NCI-H2029 (cell line): ENCODE measurements around the gene TSPAN3.
A peak's percentile ranks its signal among the peaks of the same experiment; 100 is the strongest.

Experiments
- DNase-seq: peaks from one replicate; lab custom pipeline; 2025; lab: John Stamatoyannopoulos, UW

Gene TSPAN3

GRCh38 chr15:77023576-77024272, 47.2 kb downstream of the TSPAN3 start:
- DNase-seq = no peak

- DNase-seq = no peak
These were observed 48.0 kb downstream of the TSPAN3 start for GRCh38 chr15:77022646-77023575.

GRCh38 chr15:77021803-77022381, 49.0 kb downstream of the TSPAN3 start:
- no peak for DNase-seq

- no peak for DNase-seq
These were observed 49.8 kb downstream of the TSPAN3 start for GRCh38 chr15:77021088-77021481.

- DNase-seq = no peak
These were observed 50.4 kb downstream of the TSPAN3 start for GRCh38 chr15:77020348-77021087.

GRCh38 chr15:77019521-77020331, 51.2 kb downstream of the TSPAN3 start:
- DNase-seq = no peak

- DNase-seq = no peak
These were observed 52.0 kb downstream of the TSPAN3 start for GRCh38 chr15:77018796-77019505.

GRCh38 chr15:77017761-77018720, 52.9 kb downstream of the TSPAN3 start:
- DNase-seq = no peak

- DNase-seq = no peak
These were observed 53.7 kb downstream of the TSPAN3 start for GRCh38 chr15:77017091-77017660.

GRCh38 chr15:77016321-77016695, 54.6 kb downstream of the TSPAN3 start:
- no peak for DNase-seq

GRCh38 chr15:77015646-77016320, 55.1 kb downstream of the TSPAN3 start:
- DNase-seq = no peak

- DNase-seq = no peak
These were observed 56.5 kb downstream of the TSPAN3 start for GRCh38 chr15:77014132-77015081.

- no peak for DNase-seq
These were observed 57.2 kb downstream of the TSPAN3 start for GRCh38 chr15:77013776-77014131.

- no peak for DNase-seq
These were observed 58.0 kb downstream of the TSPAN3 start for GRCh38 chr15:77012868-77013267.

- no peak for DNase-seq
These were observed 58.7 kb downstream of the TSPAN3 start for GRCh38 chr15:77012117-77012712.

GRCh38 chr15:77010857-77011256, 60.1 kb downstream of the TSPAN3 start:
- DNase-seq = no peak

- DNase-seq = peak; percentile 13
These were observed 60.6 kb downstream of the TSPAN3 start for GRCh38 chr15:77010312-77010686.
